Trophoblast cell (in vitro differentiated cells and primary cell): Measurements from ENCODE around the gene EGLN3.

Experiments used
- DNase-seq, 2 donors: peaks; one replicate each; pipeline ENCODE4 v3.0.0-alpha.2; 2016
- H2AFZ ChIP-seq: 2 replicates; pipeline ENCODE4 v1.6.1; 2013; ENCODE audit warnings: low read length, moderate library complexity, mild to moderate bottlenecking; ENCODE audit not compliant: insufficient read depth, poor library complexity
- H2AK5ac ChIP-seq: 2 replicates; pipeline ENCODE4 v1.6.1; 2013; ENCODE audit warnings: mild to moderate bottlenecking, low read length
- H2BK120ac ChIP-seq: 2 replicates; pipeline ENCODE4 v1.6.1; 2013; ENCODE audit warnings: low read length, mild to moderate bottlenecking, moderate library complexity; ENCODE audit not compliant: insufficient read depth, poor library complexity
- H2BK12ac ChIP-seq: 2 replicates; pipeline ENCODE4 v1.6.1; 2013; ENCODE audit warnings: mild to moderate bottlenecking, low read length, moderate library complexity
- H2BK5ac ChIP-seq: 2 replicates; pipeline ENCODE4 v1.6.1; 2013; ENCODE audit warnings: low read length, low read depth, moderate library complexity, mild to moderate bottlenecking; ENCODE audit not compliant: poor library complexity
- H3K14ac ChIP-seq: 2 replicates; pipeline ENCODE4 v1.6.1; 2013; ENCODE audit warnings: mild to moderate bottlenecking, low read length
- H3K18ac ChIP-seq: 2 replicates; pipeline ENCODE4 v1.6.1; 2013; ENCODE audit warnings: mild to moderate bottlenecking, low read length
- H3K23ac ChIP-seq: 2 replicates; pipeline ENCODE4 v1.6.1; 2013; ENCODE audit warnings: low read length
- H3K27ac ChIP-seq: 2 replicates; pipeline ENCODE4 v1.5.1; 2013; ENCODE audit warnings: low read depth, mild to moderate bottlenecking, inconsistent platforms, low read length, moderate library complexity
- H3K27me3 ChIP-seq: 2 replicates; pipeline ENCODE4 v1.6.1; 2013; ENCODE audit warnings: inconsistent platforms, mild to moderate bottlenecking, low read length, moderate library complexity; ENCODE audit not compliant: insufficient read depth
- H3K36me3 ChIP-seq, 2 experiments: 1 replicate in 1 of 2; 2 replicates in 1 of 2; pipeline ENCODE4 v1.6.1; 2013; ENCODE audit warnings: low read length in 2 of 2, mild to moderate bottlenecking in 2 of 2, moderate library complexity in 1 of 2; ENCODE audit not compliant: insufficient read depth in 2 of 2, control insufficient read depth in 1 of 2
- H3K4ac ChIP-seq: 2 replicates; pipeline ENCODE4 v1.6.1; 2013; ENCODE audit warnings: low read depth, mild to moderate bottlenecking, low read length, moderate library complexity
- H3K4me1 ChIP-seq, 2 experiments: 1 replicate in 1 of 2; 2 replicates in 1 of 2; pipeline ENCODE4 v1.6.1; 2013; ENCODE audit warnings: low read length in 2 of 2, mild to moderate bottlenecking in 2 of 2, moderate library complexity in 1 of 2; ENCODE audit not compliant: insufficient read depth in 2 of 2, control insufficient read depth in 1 of 2
- H3K4me2 ChIP-seq: 2 replicates; pipeline ENCODE4 v1.6.1; 2013; ENCODE audit warnings: inconsistent platforms, mild to moderate bottlenecking, low read length, moderate library complexity
- H3K4me3 ChIP-seq: 2 replicates; pipeline ENCODE4 v1.5.1; 2013; ENCODE audit warnings: mild to moderate bottlenecking, low read depth, low read length, inconsistent platforms
- H3K79me1 ChIP-seq: one replicate; pipeline ENCODE4 v1.6.1; 2013; ENCODE audit warnings: low read length
- H3K79me2 ChIP-seq: 2 replicates; pipeline ENCODE4 v1.6.1; 2013; ENCODE audit warnings: low read length, mild to moderate bottlenecking; ENCODE audit not compliant: control insufficient read depth, insufficient read depth, poor library complexity
- H3K9ac ChIP-seq: 2 replicates; pipeline ENCODE4 v1.6.1; 2013; ENCODE audit warnings: mild to moderate bottlenecking, low read length
- H3K9me3 ChIP-seq: 2 replicates; pipeline ENCODE4 v1.6.1; 2013; ENCODE audit warnings: low read depth, mild to moderate bottlenecking, control low read depth, inconsistent platforms, low read length; ENCODE audit not compliant: insufficient read depth
- H4K12ac ChIP-seq: 2 replicates; pipeline ENCODE4 v1.6.1; 2013; ENCODE audit warnings: low read depth, mild to moderate bottlenecking, low read length, moderate library complexity
- H4K8ac ChIP-seq: 2 replicates; pipeline ENCODE4 v1.6.1; 2013; ENCODE audit warnings: low read depth, mild to moderate bottlenecking, low read length, moderate library complexity
- H4K91ac ChIP-seq: one replicate; pipeline ENCODE4 v1.6.1; 2013; ENCODE audit warnings: low read depth, mild to moderate bottlenecking, low read length, moderate library complexity
- WGBS: extraction: QIAGEN DNeasy Blood & Tissue Kit; methylation state at CpG from one replicate; pipeline ENCODE4 v1.1.7; 2013; ENCODE audit warnings: missing lambda C conversion rate; ENCODE audit not compliant: insufficient read length, insufficient coverage; ENCODE audit errors: extremely low coverage; 5-methylcytosine and 5-hydroxymethylcytosine counted together

Gene EGLN3

GRCh38 chr14:33941718-33942117 lies 9.2 kb downstream of the EGLN3 start:
- Histone ChIP-seq H2BK120ac (no peak overlapping the region), H3K4me3 (no peak overlapping the region), H3K23ac (no peak overlapping the region), H3K4ac (no peak overlapping the region), H4K91ac (no peak overlapping the region), H3K36me3 (no peaks in the 10 kb centered on the region), H3K14ac (no peak overlapping the region), H4K12ac (no peak overlapping the region), H3K9me3 (no peaks in the 10 kb centered on the region), H2AFZ (no peak overlapping the region), H3K27ac (no peak overlapping the region), H2BK5ac (no peak overlapping the region), H2AK5ac (no peak overlapping the region), H3K79me2 (no peaks in the 10 kb centered on the region), H3K4me2 (no peak overlapping the region), H3K79me1 (no peaks in the 10 kb centered on the region), H3K4me1 (peaks cover 5 to 6% of the 10 kb centered on the region in 2 experiments), H2BK12ac (no peak overlapping the region), H3K18ac (no peak overlapping the region), H4K8ac (no peak overlapping the region), H3K9ac (no peak overlapping the region), H3K27me3 (no peaks in the 10 kb centered on the region)
- WGBS, result no CpG with 5 or more reads among the region's 3 CpGs
- no peak for DNase-seq

GRCh38 chr14:33940561-33941011 lies 10.3 kb downstream of the EGLN3 start:
- Histone ChIP-seq H3K4me2 (no peak overlapping the region), H4K91ac (no peak overlapping the region), H4K8ac (no peak overlapping the region), H3K4ac (no peak overlapping the region), H2AFZ (no peak overlapping the region), H3K9ac (no peak overlapping the region), H2BK5ac (no peak overlapping the region), H3K4me1 (peaks cover 5 to 6% of the 10 kb centered on the region in 2 experiments), H3K4me3 (no peak overlapping the region), H3K14ac (no peak overlapping the region), H3K79me2 (no peaks in the 10 kb centered on the region), H3K36me3 (no peaks in the 10 kb centered on the region), H3K27me3 (no peaks in the 10 kb centered on the region), H3K23ac (no peak overlapping the region), H4K12ac (no peak overlapping the region), H3K9me3 (no peaks in the 10 kb centered on the region), H2BK12ac (no peak overlapping the region), H2BK120ac (no peak overlapping the region), H3K79me1 (no peaks in the 10 kb centered on the region), H3K27ac (no peak overlapping the region), H2AK5ac (no peak overlapping the region), H3K18ac (no peak overlapping the region)
- WGBS, result no CpG with 5 or more reads among the region's 5 CpGs
- no peak for DNase-seq

- peak overlapping the region; percentile 6 for H2AFZ ChIP-seq
- no peak overlapping the region for H3K23ac ChIP-seq
- H4K8ac ChIP-seq, result no peak overlapping the region
- H3K4me3 ChIP-seq, result no peak overlapping the region
- no peak overlapping the region for H2BK120ac ChIP-seq
- H2BK12ac ChIP-seq, result no peak overlapping the region
- no peak overlapping the region for H3K27ac ChIP-seq
- no peaks in the 10 kb centered on the region for H3K79me2 ChIP-seq
- H4K12ac ChIP-seq, result no peak overlapping the region
- no peak overlapping the region for H4K91ac ChIP-seq
- no peaks in the 10 kb centered on the region for H3K27me3 ChIP-seq
- H3K36me3 ChIP-seq, result no peaks in the 10 kb centered on the region
- no CpG with 5 or more reads among the region's 20 CpGs for WGBS
- H3K18ac ChIP-seq, result no peak overlapping the region
- H3K79me1 ChIP-seq, result no peaks in the 10 kb centered on the region
- H3K4me1 ChIP-seq, result peaks cover 5 to 6% of the 10 kb centered on the region in 2 experiments
- no peak overlapping the region for H3K9ac ChIP-seq
- no peaks in the 10 kb centered on the region for H3K9me3 ChIP-seq
- peak overlapping the region; percentile 44 for H3K4me2 ChIP-seq
- no peak overlapping the region for H3K14ac ChIP-seq
- no peak overlapping the region for H3K4ac ChIP-seq
- peak; percentile 34 to 66 for DNase-seq
- H2AK5ac ChIP-seq, result no peak overlapping the region
- no peak overlapping the region for H2BK5ac ChIP-seq
Measured at GRCh38 chr14:33938131-33938949, 12.5 kb downstream of the EGLN3 start.

GRCh38 chr14:33936391-33936790 lies 14.5 kb downstream of the EGLN3 start:
- no peaks in the 10 kb centered on the region for H3K36me3 ChIP-seq
- no peak overlapping the region for H3K4ac ChIP-seq
- H4K91ac ChIP-seq, result no peak overlapping the region
- H3K79me2 ChIP-seq, result no peaks in the 10 kb centered on the region
- no peak overlapping the region for H3K4me3 ChIP-seq
- no CpG with 5 or more reads among the region's 2 CpGs for WGBS
- H2BK12ac ChIP-seq, result no peak overlapping the region
- H2BK120ac ChIP-seq, result no peak overlapping the region
- no peak for DNase-seq
- H3K27me3 ChIP-seq, result no peaks in the 10 kb centered on the region
- no peaks in the 10 kb centered on the region for H3K9me3 ChIP-seq
- H3K18ac ChIP-seq, result no peak overlapping the region
- H4K12ac ChIP-seq, result no peak overlapping the region
- no peak overlapping the region for H2AK5ac ChIP-seq
- H3K9ac ChIP-seq, result no peak overlapping the region
- no peak overlapping the region for H3K14ac ChIP-seq
- H4K8ac ChIP-seq, result no peak overlapping the region
- H2AFZ ChIP-seq, result no peak overlapping the region
- H3K23ac ChIP-seq, result no peak overlapping the region
- H2BK5ac ChIP-seq, result no peak overlapping the region
- no peaks in the 10 kb centered on the region for H3K79me1 ChIP-seq
- no peak overlapping the region for H3K4me2 ChIP-seq
- peaks cover 5 to 8% of the 10 kb centered on the region in 2 experiments for H3K4me1 ChIP-seq
- no peak overlapping the region for H3K27ac ChIP-seq
